A673 (cell line): Measurements from ENCODE around the gene RRP8.

Experiments used
- CTCF ChIP-seq: fragments of 300-800, 200-600 bp; sonication (generic); conservative IDR thresholded peaks from 2 replicates; pipeline ENCODE4 v1.5.1; 2017; ENCODE audit warnings: low read depth, mild to moderate bottlenecking, antibody characterized with exemption, low read length, moderate library complexity, mixed read lengths
- EZH2 ChIP-seq: fragments of 200-600 bp; sonication (generic); IDR thresholded peaks from 2 replicates; pipeline ENCODE4 v1.6.1; 2017; ENCODE audit warnings: borderline replicate concordance, low read depth, mild to moderate bottlenecking, mixed read lengths, antibody characterized with exemption, low read length; ENCODE audit not compliant: poor library complexity, severe bottlenecking

- no peak for TF ChIP-seq CTCF
- no peak for TF ChIP-seq EZH2
Measured at GRCh38 chr11:6629573-6629891, 26.1 kb upstream of the RRP8 start.
